ENCODE data around the gene EEFSEC. TPM values are rescaled to one million over a fixed set of nuclear protein-coding genes. Genes with fewer than 3 reads are reported as not detected.

The EEFSEC gene
- polyA plus RNA-seq, 1 donor (not counting 4 experiments of a cell fraction or from before 2014, with no cell fraction given), result 8.7 TPM

DNA sequence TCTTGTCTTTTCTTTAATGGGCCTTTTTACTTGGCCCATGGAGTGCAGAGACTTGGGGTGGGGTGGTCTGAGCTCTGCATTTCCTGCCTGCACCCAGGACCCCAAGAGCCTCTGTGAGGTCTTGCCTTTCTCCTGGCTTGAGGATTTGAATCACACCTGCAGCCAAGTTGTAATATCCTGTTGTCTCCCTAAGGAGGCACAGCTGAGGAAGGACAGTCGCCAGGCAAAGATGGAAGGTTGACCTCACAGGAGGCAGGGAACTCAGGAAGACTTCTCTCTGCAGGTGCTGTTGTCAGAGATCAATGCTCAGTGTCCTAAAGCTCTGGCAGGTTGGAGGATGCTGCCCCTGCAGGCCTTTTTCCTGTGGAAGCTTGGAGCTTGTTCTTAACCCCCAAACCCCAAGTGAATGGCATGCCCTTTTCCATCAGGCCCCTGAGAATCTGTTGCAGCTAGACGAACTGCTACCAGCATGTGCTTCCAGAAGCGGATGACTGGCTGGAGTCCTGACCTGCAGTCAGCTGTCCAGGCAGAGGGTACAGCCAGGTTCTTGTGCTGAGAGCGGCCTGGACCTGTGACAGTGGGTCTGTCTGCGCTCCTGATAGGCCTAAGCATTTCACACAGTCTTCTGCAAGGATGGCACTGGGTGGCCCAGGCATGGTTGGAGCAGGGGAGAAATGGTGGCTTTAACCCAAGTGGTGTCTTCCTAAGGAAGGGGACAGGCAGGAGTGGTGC lies 120.0 kb downstream of the EEFSEC start:
- no peak for TF ChIP-seq EZH2 (IDR thresholded peaks at IDR 0.05; ENCODE audit: low read length)
- TF ChIP-seq, protein P1, sequence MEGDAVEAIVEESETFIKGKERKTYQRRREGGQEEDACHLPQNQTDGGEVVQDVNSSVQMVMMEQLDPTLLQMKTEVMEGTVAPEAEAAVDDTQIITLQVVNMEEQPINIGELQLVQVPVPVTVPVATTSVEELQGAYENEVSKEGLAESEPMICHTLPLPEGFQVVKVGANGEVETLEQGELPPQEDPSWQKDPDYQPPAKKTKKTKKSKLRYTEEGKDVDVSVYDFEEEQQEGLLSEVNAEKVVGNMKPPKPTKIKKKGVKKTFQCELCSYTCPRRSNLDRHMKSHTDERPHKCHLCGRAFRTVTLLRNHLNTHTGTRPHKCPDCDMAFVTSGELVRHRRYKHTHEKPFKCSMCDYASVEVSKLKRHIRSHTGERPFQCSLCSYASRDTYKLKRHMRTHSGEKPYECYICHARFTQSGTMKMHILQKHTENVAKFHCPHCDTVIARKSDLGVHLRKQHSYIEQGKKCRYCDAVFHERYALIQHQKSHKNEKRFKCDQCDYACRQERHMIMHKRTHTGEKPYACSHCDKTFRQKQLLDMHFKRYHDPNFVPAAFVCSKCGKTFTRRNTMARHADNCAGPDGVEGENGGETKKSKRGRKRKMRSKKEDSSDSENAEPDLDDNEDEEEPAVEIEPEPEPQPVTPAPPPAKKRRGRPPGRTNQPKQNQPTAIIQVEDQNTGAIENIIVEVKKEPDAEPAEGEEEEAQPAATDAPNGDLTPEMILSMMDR (optimal IDR thresholded peaks at IDR 0.05 in 1 of 3, IDR thresholded peaks at IDR 0.05 in 1 of 3, conservative IDR thresholded peaks at IDR 0.05 in 1 of 3; ENCODE audit: extremely low read depth in 1 of 3, insufficient read depth in 2 of 3, low read length in 3 of 3), result no peak
- Histone ChIP-seq H3K9me3 (ENCODE audit: control insufficient read depth, low read depth, low read length) (no peaks in the 10 kb centered on the region), H3K9me1 (ENCODE audit: control insufficient read depth, extremely low read depth, insufficient read depth, low read length) (no peaks in the 10 kb centered on the region), H3K27ac (ENCODE audit: control insufficient read depth, insufficient read depth, low read length) (no peak overlapping the region), H3K9ac (ENCODE audit: control insufficient read depth, extremely low read depth, insufficient read depth, low read length) (no peak overlapping the region), H4K20me1 (ENCODE audit: control insufficient read depth, extremely low read depth, insufficient read depth, low read length) (no peaks in the 10 kb centered on the region), H3K4me2 (ENCODE audit: control insufficient read depth, extremely low read depth, insufficient read depth, low read depth, low read length) (no peak overlapping the region), H3K4me3 (ENCODE audit: control insufficient read depth in 2 of 3, extremely low read depth in 1 of 3, insufficient read depth in 2 of 3, low read depth in 1 of 3, low read length in 3 of 3) (no peak overlapping the region), H3K79me2 (ENCODE audit: control insufficient read depth, insufficient read depth, low read length) (no peaks in the 10 kb centered on the region), H2AFZ (ENCODE audit: control insufficient read depth, low read length) (no peak overlapping the region), H3K27me3 (ENCODE audit: control insufficient read depth, extremely low read depth, insufficient read depth, low read length) (no peaks in the 10 kb centered on the region), H3K36me3 (ENCODE audit: control insufficient read depth in 2 of 2, extremely low read depth in 1 of 2, insufficient read depth in 2 of 2, low read length in 2 of 2) (peaks cover 2 to 3% of the 10 kb centered on the region in 2 experiments), H3K4me1 (ENCODE audit: control insufficient read depth, extremely low read depth, insufficient read depth, low read length) (peaks cover 14% of the 10 kb centered on the region)
- DNase-seq (ENCODE audit: low read depth, low spot score) (no peak), FAIRE-seq (no peak)
- dilution Hi-C loops (cut with MboI; ENCODE audit: extremely low pct_ligation_motif_present, low sequenced_read_pairs), result no loop called here

DNA sequence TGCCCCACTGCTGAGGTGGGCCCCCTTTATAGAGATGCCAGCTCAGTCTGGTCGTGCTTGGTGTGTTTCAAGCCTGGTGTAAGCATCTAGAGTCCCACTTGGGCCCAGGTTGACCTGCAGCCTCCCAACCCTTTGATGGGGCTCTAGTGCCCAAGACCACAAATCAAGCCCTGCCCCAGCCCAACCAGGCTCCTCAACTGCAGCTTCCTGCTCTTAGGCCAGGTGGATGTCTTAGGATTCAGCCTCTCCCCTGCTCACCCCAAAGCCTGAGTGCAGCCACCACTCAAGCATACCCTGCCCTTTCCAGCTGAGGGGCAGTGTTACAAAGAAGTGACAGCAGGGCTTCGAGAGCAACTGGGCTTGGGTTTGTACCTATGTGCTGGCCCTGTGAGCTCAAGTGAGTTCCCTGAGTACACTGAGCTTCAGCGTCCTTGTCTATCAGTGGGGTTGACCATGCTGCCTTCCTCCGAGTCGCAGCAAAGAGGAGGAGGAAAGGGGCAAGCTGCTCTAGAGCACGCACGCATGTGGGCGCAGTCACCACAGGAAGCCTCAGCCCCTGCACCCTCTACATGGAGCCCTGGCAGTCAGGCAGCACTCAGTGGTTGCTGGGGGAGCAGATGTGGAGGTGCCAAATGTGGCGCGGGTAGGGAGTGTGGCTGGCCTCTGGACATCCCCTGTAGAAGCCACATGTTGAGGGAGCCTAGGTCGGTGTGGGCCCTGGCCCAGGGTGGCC lies 120.7 kb downstream of the EEFSEC start:
- Histone ChIP-seq H2AFZ (ENCODE audit: control insufficient read depth, low read length) (no peak overlapping the region), H3K4me1 (ENCODE audit: control insufficient read depth, extremely low read depth, insufficient read depth, low read length) (peaks cover 14% of the 10 kb centered on the region), H3K27ac (ENCODE audit: control insufficient read depth, insufficient read depth, low read length) (no peak overlapping the region)

More for the DNA sequence above, 120.7 kb downstream of the EEFSEC start:
- DNase-seq (ENCODE audit: low read depth, low spot score) (no peak), FAIRE-seq (no peak)
- no peak overlapping the region for H3K9ac ChIP-seq (ENCODE audit: control insufficient read depth, extremely low read depth, insufficient read depth, low read length)
- no peaks in the 10 kb centered on the region for H3K9me3 ChIP-seq (ENCODE audit: control insufficient read depth, low read depth, low read length)
- no peaks in the 10 kb centered on the region for H3K9me1 ChIP-seq (ENCODE audit: control insufficient read depth, extremely low read depth, insufficient read depth, low read length)
- no peaks in the 10 kb centered on the region for H3K27me3 ChIP-seq (ENCODE audit: control insufficient read depth, extremely low read depth, insufficient read depth, low read length)
- TF ChIP-seq, protein P1 (optimal IDR thresholded peaks at IDR 0.05 in 1 of 3, IDR thresholded peaks at IDR 0.05 in 1 of 3, conservative IDR thresholded peaks at IDR 0.05 in 1 of 3; ENCODE audit: extremely low read depth in 1 of 3, insufficient read depth in 2 of 3, low read length in 3 of 3), result no peak
- TF ChIP-seq EZH2 (IDR thresholded peaks at IDR 0.05; ENCODE audit: low read length), result no peak
- H3K36me3 ChIP-seq (ENCODE audit: control insufficient read depth in 2 of 2, extremely low read depth in 1 of 2, insufficient read depth in 2 of 2, low read length in 2 of 2), result peaks cover 1 to 2% of the 10 kb centered on the region in 2 experiments
- no peaks in the 10 kb centered on the region for H3K79me2 ChIP-seq (ENCODE audit: control insufficient read depth, insufficient read depth, low read length)
- dilution Hi-C loops (cut with MboI; ENCODE audit: extremely low pct_ligation_motif_present, low sequenced_read_pairs), result no loop called here
- no peak overlapping the region for H3K4me3 ChIP-seq (ENCODE audit: control insufficient read depth in 2 of 3, extremely low read depth in 1 of 3, insufficient read depth in 2 of 3, low read depth in 1 of 3, low read length in 3 of 3)
- H3K4me2 ChIP-seq (ENCODE audit: control insufficient read depth, extremely low read depth, insufficient read depth, low read depth, low read length), result no peak overlapping the region
- H4K20me1 ChIP-seq (ENCODE audit: control insufficient read depth, extremely low read depth, insufficient read depth, low read length), result no peaks in the 10 kb centered on the region
